Activated effector memory CD4-positive, alpha-beta T cell treated with Interleukin-2 at 50 U/mL for 16 hours (primary cell): ENCODE results near the gene C1orf210.

Experiments used
- DNase-seq: peaks from one replicate; pipeline ENCODE4 v3.0.0-alpha.2; 2020

Gene C1orf210

DNA sequence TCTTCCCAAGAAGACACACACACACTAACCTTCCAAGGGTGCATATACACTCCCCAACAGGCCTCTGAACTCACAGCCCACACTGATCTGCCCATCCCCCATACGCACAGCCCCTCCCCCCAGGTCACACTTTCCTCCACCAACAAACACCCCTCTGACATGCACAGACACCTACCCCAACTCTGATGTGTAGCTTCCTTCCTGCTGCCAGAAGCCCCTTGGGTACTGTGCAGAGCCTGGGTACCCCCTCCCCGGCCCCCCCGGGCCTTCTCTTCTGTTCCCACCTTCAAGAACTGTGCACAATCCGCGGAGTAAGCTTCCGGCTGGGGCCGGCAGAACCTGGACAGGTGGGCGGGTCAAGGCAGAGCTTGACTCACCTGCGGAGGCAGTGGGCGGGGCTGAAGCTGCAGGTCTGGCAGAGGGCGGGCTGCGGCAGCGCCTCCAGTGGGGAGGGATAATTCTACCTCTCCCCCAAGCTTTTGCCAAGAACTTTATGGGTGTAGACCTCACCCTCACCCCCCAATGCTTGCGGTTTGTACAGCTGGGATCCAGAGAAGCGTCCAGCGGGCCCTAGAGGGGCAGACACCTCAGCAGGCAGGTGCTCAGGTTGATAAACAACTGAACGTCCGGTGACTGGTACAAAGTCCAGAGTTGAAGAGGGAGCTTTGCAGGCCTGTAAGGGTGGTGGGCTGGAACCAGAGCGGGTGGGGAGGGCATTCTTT, at the start of gene C1orf210:
TSS of gene C1orf210 (minus strand) at position 313 of the 722 bp plus-strand sequence. CDS start 2,311 bp downstream, outside the sequence.
- no peak for DNase-seq

DNA sequence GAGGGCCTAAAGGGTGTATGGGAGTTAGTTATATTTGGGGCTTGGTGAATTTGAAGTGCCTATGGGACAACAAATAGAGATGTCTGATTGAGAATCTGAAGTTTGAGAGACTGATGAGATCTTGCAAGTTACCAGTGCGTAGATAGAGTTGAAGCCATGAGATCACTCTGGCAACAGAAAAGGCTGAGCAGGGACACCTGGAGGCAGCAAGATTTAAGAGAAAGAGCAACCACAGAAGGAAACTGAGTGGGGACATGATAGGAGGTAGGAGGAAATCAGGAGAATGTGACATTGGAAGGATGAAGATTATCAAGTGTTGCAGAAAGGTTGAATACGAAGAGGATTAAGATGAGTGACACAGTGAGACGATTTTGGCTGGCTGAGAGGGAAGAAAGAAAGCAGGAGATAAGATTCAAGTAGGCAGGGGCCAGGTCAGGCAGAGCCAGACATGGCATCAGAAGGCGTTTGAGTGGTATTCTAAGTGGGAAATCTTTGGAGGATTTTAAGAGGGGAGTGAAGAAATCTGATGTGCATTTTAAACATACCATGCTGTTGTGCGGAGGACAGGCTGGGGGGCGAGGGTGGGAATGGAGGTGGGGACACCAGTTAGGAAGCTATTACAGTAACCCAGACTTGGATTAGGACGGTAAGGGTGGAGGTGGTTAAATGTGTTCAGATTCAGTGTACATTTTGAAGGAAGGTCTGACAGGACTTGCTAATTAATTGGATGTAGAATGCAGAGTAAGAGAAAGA, 49.2 kb upstream of the C1orf210 start:
- DNase-seq = no peak

DNA sequence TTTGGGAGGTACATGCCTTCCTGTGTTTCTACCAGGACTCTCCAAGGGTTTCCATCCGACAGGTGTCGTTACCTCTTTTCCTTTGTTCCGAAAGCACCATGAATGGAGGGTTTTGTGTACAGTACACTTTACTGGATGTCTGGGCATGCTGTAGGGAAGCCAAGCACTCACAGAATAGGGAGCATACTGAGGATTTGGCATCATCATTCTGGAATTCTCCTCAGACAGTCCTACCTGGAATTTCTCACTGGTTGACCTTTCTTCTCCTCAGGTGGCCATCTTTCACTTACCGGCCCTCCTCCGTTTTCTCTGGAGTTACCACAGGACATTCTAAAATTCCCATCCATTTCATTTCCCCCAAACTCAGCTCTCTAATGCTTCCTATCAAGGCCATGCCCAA, 46.3 kb upstream of the C1orf210 start:
- DNase-seq = no peak

DNA sequence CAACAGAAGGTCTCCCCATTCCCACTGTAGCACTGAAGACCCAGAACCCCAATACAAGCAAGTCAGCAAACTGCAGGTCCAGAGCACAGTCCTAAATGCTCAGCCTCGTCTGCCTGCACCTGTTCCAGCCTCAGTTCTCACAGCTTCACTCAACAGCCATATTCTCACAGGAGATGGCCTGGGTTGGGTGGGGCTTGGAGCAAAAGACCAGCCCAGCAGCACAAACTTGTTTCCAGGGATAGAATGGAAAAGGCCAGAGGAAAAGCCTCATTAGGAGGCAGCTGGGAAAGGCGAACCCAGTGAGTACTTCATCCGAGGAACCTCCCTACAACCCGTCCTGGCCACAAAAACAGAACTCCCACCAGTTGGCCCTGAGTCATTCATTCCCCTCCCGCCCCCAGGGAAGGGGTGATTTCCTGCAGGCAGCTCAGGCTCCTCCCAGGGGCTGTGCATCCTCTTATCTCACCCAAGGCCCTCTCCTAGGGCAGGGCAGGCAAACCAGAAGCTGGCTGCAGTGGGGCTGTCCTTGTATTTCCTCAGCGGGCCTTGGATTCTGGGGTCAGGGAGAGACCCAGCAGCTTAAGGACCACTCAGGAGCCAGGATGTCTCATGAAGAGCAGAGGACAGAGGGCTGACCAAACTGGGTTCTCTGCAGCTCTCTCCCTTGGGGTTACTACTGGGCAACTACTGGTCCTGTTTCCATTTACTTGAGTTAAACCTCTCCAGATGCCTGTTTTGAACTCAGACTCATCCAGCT, 44.8 kb upstream of the C1orf210 start:
- no peak for DNase-seq

DNA sequence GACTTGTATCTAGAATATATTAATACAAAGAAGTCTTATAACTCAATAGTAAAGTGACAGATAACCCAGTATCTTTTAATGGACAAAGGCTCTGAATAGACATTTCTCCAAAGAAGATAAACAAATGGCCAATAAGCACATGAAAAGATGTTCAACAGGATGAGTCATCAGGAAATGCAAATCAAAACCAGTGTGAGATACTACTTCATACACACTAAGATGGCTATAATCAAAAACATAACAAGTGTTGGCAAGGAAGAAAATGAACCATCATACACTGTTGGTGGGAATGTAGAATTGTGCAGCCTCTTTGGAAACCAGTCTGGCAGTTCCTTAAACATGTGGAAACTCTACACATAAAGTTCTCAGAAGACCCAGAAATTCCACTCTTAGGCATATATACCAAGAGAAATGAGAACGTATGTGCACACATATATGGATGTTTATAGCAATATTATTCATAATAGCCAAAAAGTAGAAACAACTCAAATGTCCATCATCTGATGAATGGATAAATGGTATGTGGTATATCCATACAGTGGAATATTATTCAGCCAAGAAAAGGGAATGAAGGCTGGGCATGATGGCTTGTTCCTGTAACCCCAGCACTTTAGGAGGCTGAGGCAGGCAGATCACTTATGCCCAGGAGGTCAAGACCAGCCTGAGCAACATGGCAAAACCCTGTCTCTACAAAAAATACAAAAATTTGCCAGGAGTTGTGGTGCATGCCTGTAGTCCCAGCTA, 42.3 kb upstream of the C1orf210 start:
- DNase-seq = no peak

DNA sequence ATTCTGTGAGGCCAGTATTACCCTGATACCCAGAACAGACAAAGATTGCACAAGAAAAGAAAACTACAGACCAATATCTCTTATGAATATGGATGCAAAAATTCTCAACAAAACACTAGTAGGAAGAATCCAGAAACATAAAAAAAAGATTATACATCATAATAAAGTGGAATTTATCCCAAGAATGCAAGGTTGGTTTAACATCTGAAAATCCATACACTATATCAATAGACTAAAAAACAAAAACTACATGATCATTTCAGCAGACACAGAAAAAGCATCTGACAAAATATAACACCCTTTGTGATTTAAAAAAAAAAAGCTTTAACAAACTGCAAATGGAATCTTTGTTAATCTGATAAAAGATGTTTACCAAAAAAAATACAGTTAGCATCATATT, 40.0 kb upstream of the C1orf210 start:
- no peak for DNase-seq

DNA sequence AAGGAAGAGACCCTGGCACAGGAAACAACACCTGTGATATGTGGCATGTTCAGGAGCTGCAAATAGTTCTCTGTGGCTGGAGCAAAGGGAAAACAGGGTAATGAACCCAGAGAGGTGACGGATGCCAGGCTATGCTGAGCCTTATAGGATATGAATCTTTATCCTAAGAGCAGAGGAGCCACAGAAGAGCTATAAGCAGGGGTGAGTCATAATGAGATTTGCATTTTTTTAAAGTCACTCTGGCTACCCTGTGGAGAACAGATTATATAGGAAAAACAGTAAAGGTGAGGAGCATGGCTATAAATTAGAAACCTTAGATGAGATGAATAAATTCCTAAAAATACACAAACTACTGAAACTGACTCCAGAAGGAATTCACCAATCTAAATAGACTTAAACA, 39.4 kb upstream of the C1orf210 start:
- no peak for DNase-seq

DNA sequence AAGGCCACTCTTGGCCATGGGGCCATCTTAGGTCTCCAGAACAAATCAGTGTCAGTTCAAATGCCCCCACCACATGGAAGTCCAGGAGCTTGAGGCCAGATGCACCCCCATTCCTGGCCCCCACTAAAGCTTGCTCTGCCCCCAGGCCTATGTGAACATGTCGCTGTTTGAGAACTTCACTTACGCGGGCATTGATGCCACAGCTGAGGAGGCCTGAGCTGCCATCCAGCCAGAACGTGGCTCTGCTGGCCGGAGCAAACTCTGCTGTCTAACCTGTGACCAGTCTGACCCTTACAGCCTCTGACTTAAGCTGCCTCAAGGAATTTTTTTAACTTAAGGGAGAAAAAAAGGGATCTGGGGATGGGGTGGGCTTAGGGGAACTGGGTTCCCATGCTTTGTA, 37.1 kb upstream of the C1orf210 start:
- no peak for DNase-seq

DNA sequence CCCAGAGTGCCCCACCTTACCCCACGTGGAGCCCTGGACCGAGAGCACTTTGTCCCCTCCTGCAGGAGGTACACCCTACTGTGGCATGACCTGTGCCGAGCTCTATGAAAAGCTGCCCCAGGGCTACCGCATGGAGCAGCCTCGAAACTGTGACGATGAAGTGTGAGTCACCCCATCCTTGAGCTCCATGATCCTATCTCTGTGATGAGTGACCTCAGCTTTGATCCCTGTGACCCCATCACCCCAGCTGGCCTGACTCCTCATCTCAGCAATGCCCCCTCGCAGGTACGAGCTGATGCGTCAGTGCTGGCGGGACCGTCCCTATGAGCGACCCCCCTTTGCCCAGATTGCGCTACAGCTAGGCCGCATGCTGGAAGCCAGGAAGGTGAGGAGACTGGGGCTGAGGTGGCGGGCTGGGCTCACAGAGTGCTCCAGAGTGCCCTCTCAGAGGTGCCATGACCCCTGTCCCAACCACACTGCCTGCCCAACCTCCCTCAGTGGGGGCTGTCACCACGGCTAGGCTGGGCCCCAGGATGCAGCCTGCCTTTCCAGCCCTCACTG, 36.0 kb upstream of the C1orf210 start:
- no peak for DNase-seq

DNA sequence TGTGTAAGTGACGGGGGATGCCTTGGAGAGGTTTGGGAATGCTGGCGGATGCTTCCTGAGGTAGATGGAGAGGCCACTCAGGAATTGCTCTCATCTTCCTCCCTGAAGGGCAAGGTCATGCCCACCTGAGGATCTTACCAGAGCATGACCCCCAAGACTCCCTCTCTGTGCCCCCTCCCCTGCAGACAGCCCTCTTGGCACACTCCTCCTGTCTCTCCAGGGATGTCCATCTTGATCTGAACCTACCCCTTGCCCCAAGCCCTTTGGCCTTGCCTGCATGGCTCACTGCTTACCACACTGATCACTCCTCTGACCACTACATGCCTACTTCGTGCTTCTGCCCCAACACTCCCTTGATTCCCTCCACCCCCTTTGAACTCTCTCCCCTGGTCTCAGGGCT, 34.4 kb upstream of the C1orf210 start:
- no peak for DNase-seq

DNA sequence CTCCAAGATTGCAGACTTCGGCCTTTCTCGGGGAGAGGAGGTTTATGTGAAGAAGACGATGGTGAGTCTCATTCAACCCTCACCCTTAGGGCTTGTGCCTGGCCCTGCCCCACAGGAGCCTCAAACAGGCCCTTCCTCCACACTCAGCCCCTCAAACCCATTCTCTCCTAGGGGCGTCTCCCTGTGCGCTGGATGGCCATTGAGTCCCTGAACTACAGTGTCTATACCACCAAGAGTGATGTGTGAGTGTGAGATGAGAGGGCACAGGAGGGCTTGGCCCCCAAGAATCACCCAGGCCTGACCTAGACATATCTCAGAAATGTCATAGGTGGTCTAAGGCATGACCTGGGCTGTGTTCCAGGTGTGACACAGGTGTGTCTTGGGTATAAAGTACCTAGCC, 33.9 kb upstream of the C1orf210 start:
- DNase-seq = no peak

DNA sequence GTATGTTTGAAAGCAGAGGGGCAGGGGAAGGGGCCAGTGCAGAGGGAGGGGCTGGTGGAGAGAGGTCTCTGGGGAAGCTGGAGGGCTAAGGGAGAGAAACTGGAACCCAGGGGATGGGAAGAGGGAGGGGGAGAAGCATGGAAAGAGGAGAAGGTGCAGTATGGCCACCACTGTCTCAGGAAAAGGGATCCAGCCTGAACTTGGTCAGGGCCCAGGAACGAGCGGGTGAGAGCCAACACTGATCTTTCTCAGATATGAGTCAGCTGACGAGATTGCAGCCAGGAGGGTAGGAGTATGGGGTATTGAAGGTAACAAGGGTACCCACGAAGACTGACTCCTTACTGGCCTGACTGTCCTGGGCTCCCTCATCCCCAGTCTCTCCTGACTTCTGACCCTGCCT, 33.5 kb upstream of the C1orf210 start:
- no peak for DNase-seq

DNA sequence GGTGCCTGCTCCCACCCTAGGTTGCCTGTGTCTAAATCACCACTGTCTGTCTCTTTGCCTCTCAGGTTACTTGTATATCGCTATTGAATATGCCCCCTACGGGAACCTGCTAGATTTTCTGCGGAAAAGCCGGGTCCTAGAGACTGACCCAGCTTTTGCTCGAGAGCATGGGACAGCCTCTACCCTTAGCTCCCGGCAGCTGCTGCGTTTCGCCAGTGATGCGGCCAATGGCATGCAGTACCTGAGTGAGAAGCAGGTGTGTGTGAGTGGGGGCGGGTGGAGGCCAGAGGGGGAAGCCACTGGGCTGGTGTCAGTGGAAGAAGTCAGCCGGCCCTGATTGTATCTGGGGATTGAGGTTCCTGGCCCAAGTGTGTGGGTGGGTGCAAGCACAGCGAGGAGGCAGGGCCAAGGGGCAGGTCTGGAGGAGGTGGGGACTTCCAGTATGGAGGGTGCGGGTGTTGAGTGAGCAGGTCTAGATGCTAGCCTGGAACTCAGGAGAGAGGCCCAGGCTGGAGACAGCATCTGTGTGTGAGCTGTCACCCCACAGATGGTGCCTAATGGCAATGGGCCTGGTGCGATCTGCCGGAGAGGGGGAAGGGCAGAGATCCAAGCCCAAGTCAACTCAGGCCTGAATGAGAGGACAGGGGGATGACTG, 32.6 kb upstream of the C1orf210 start:
- DNase-seq = no peak

DNA sequence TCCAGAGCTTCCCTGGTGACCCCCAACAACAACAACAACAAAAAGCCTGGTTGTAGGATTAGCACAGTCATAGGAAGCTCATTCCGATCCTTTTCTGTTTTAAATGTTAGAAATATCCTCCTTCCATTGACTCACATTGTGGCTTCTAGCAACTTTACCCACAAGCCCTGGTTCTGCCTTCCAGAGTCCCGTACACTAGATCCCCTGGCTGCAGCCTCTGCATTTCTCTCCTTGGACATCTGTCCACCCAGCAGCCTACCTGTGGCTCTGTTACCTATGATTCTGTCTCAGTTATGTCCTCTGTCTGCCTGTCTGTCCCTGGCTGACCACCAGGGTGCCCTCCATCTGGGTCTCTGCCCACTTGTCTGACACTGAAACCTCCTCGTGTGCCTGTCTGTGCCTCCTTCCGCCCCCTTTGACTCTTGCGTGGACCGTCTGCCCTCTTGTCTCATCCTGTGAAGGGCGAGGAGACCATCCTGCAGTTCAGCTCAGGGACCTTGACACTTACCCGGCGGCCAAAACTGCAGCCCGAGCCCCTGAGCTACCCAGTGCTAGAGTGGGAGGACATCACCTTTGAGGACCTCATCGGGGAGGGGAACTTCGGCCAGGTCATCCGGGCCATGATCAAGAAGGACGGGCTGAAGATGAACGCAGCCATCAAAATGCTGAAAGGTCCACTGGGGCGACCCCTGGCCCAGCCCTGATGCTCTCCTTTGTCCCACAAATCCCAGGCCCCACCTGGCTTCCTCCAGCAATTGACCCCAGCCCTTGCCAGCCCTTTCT, 31.5 kb upstream of the C1orf210 start:
- DNase-seq = no peak

DNA sequence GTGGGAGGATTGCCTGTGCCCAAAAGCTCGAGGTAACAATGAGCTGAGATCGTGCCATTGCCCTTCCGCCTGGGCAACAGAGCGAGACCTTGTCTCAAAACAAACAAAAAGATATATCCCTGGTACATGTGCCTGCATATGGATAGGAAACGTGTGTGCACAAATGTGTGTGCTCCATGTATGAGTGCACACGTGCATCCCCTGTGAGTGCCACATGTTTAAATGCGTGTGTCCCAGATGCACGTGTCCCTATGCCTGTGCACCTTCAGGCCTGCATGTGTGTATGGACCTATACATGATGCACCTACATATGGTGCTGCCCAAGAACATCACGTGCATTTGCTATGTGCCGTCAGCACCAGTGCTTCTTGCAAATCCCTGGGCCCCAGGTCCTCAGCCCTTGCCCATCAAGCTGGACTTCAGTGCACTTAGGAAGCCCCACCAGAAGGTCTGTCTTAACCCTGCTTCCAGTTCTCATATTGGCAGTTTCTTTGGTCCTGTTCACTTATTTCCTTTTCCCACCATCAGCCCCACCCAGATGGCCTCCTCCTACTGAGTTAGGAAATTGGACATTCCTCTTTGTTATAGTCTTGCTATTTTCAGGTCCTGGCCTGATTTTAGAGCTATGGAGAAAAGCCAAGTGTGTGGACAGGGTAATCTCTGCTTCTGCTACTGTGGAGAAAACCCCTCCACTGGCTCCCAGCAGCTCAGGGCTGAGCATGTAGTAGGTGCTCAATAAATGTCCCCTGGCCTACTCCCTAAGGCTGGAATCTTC, 30.8 kb upstream of the C1orf210 start:
- no peak for DNase-seq

DNA sequence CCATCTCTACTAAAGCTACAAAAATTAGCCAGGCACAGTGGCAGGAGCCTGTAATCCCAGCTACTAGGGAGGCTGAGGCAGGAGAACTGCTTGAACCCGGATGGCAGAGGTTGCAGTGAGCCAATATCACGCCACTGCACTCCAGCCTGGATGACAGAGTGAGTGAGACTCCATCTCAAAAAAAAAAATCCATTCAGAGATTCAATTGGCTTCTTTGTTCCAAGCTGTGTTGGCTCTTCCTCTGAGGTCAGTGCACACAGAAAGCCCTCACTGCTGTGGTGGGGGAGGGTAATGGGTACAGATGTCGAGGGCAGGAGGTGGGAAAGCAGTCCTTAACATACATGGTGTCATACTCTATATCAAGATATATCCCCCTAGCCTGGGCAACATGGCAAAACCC, 30.1 kb upstream of the C1orf210 start:
- DNase-seq = no peak

DNA sequence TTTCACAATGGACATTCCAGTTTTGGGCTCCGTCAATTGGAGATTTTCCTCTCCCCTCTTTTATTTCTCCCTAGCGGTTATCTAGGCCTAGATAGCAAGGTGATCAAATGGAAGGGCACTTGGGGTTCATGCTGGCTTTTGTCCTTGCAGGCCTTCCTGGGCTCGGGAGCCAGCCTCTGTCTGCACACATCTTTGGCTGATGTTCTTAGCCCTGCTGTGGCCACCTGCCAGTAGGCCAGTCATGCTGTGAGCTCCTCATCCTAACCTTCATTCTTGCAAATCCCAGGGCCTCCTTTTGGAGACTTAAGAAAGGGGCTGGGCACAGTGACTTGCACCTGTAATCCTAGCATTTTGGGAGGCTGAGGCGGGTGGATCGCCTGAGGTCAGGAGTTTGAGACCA, 28.9 kb upstream of the C1orf210 start:
- DNase-seq = no peak

DNA sequence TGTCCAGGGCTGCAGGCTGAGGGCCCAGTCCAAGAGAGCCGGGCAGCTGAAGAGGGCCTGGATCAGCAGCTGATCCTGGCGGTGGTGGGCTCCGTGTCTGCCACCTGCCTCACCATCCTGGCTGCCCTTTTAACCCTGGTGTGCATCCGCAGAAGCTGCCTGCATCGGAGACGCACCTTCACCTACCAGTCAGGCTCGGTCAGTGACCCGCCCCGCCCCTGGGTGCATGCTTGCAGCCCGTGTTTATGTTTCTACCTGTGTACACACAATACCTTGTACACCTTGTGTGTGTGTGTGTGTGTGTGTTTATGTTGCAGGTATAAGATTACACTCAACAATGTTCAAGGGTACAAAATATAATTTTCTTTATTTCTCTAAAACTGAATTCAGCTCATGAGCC, 28.4 kb upstream of the C1orf210 start:
- DNase-seq = no peak

DNA sequence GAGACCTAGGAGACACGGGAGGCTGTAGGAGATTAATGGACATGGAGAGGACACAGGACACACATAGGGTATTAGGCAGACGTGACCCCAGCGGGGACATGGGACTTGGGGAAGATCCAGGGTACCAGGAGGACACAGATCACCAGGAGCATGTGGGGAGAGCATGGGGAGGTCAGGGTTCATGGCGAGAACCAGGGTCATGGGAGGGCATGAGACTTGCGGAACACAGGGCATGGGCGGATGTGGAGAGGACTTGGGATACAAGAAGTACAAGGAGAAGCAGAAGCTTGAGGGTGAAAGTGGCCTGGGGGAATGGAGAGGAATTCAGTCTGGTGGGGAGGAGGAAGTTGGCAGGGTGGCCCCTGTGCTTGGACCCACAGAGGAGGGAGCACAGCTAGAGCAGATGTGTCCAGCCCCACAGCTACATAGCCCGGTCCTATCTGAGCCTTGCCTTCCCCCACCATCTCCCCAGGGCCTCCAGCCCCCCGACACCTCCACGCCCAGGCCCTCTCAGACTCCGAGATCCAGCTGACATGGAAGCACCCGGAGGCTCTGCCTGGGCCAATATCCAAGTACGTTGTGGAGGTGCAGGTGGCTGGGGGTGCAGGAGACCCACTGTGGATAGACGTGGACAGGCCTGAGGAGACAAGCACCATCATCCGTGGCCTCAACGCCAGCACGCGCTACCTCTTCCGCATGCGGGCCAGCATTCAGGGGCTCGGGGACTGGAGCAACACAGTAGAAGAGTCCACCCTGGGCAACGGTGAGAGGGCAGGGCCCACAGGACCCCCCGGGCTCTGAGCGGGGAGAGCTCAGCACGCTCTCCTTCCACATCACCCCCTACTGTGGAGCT, 27.5 kb upstream of the C1orf210 start:
- DNase-seq = no peak

DNA sequence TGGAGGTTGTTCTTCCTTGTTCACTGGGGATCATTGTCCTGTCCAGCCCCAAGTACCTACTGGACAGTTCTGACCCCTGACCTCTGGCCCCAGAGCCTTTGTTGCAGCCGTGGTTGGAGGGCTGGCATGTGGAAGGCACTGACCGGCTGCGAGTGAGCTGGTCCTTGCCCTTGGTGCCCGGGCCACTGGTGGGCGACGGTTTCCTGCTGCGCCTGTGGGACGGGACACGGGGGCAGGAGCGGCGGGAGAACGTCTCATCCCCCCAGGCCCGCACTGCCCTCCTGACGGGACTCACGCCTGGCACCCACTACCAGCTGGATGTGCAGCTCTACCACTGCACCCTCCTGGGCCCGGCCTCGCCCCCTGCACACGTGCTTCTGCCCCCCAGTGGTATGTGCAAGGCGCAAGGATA, 26.8 kb upstream of the C1orf210 start:
- no peak for DNase-seq
